NCI-H460 (cell line): ENCODE measurements around the gene EP400. TPM values are rescaled to one million over a fixed set of nuclear protein-coding genes. Genes with fewer than 3 reads are reported as not detected.

Experiments
- small RNA-seq, 2 experiments: library from RNA; depleted of rRNA; stranded (forward); fragments of <200 nt; gene quantifications; one replicate each; pipeline ENCODE3, GENCODE V24; 2014
- total RNA-seq: library from RNA; depleted of rRNA; stranded (reverse); fragments of >200 nt; shearing (Covaris generic); gene quantifications from 2 replicates; pipeline ENCODE4 v1.2.3, GENCODE V29; 2014; rRNA removed

Gene EP400
- total RNA-seq, 1 experiment from 2014 or later = 12.5 TPM

Small RNA genes within 50 kb of the gene (small RNA-seq; reads per million reads assigned to genes)
- 0 to 0.06 reads per million in 2 experiments for gene AC131009.3
- 0 reads per million in 2 experiments for gene AC137590.2
- 17.5 to 24.4 reads per million in 2 experiments for gene SNORA49

Other genes with a start within 250 kb of the EP400 start
- gene SFSWAP, start 238.9 kb upstream of the EP400 start, total RNA-seq = 34.6 and 36.6 TPM in 2 replicates
- 32.6 and 38.8 TPM in 2 replicates for gene MMP17, start 121.5 kb upstream of the EP400 start, total RNA-seq
- gene ULK1, start 55.3 kb upstream of the EP400 start, total RNA-seq = 30.9 and 31.7 TPM in 2 replicates
- 37.7 and 42.2 TPM in 2 replicates for gene PUS1, start 20.7 kb upstream of the EP400 start, total RNA-seq
- 11.3 and 13.2 TPM in 2 replicates for gene DDX51, start 194.4 kb downstream of the EP400 start, total RNA-seq
- 26.4 and 36.5 TPM in 2 replicates for gene NOC4L, start 194.5 kb downstream of the EP400 start, total RNA-seq